HT-29 (cell line): ENCODE results near the gene SHOX. TPM values are rescaled to one million over a fixed set of nuclear protein-coding genes. Genes with fewer than 3 reads are reported as not detected.

ENCODE experiments used
- total RNA-seq: library from RNA; depleted of rRNA; stranded (reverse); fragments of >200 nt; shearing (Covaris generic); gene quantifications from 2 replicates; pipeline ENCODE4 v1.2.3, GENCODE V29; 2014; rRNA removed

SHOX gene
- total RNA-seq, 1 experiment from 2014 or later = not detected

Other genes with a start within 250 kb of the SHOX start
- 28.2 and 44.0 TPM in 2 replicates for gene PPP2R3B, start 243.9 kb upstream of the SHOX start, total RNA-seq